Stimulated activated CD8-positive, alpha-beta memory T cell treated with anti-CD3 and anti-CD28 coated beads, Interleukin-2, amount 100 ng/mL, for 48 hours (primary cell): ENCODE results near the gene SPATC1L.
"Not testable (repeated sequence)": the region's sequence is repeated elsewhere in the genome, so short reads cannot be mapped to it uniquely, and the experiment has no call there.

Experiments
- DNase-seq, 2 donors: peaks; one replicate each; pipeline ENCODE4 v3.0.0-alpha.2; 2020; ENCODE audit warnings: low read depth in 2 of 2

Gene SPATC1L

DNA sequence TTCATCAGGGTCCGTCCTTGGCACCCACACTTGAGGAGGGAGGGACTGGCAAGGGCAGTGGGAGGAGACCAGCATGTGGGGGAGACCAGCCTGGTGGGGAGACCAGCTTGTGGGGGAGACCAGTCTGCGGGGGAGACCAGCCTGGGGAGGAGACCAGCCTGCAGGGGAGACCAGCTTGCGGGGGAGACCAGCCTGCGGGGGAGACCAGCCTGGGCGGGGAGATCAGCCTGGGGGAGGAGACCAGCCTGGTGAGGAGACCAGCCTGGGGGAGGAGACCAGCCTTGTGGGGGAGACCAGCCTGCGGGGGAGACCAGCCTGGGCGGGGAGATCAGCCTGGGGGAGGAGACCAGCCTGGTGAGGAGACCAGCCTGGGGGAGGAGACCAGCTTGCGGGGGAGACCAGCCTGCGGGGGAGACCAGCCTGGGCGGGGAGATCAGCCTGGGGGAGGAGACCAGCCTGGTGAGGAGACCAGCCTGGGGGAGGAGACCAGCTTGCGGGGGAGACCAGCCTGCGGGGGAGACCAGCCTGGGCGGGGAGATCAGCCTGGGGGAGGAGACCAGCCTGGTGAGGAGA, 836 bp downstream of the SPATC1L start:
- not testable (repeated sequence) for DNase-seq

DNA sequence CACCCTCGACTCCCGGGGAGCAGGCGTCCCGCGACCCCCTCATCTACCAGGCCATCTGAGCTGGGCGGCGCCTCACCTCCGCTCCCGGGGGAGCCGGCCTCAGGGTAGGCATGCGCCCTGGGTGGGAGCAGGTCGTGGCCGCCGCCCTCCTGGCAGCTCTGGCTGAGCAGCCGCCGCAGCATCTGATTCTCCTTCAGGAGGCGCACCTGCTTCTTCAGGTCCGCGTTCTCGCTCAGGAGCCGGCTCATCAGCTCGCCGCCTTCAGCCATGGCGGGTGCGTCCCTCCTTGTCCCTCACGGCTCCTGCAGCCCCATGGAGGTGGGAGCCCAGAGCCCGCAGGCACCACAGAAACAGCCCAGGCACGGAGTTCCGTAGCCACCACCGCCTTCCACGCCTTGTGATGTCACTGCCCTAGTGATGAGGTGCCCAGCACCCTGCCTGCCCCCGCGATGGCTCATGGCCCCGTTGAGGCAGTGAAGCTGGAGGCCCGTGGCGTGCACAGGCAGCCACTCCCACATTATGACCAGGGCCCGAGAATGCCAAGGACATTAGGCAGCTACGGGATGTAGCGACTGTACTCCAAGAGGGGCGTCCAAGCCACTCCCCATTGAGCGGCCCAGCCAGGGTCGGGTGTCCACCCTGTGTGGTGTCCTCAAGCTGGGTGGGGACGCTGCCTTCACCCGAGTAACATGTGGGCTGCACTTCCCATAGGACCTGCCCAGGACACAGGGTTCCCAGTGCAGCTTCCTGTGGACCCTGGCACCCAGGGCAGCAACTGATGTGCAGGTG, 1.5 kb downstream of the SPATC1L start:
- no peak for DNase-seq

DNA sequence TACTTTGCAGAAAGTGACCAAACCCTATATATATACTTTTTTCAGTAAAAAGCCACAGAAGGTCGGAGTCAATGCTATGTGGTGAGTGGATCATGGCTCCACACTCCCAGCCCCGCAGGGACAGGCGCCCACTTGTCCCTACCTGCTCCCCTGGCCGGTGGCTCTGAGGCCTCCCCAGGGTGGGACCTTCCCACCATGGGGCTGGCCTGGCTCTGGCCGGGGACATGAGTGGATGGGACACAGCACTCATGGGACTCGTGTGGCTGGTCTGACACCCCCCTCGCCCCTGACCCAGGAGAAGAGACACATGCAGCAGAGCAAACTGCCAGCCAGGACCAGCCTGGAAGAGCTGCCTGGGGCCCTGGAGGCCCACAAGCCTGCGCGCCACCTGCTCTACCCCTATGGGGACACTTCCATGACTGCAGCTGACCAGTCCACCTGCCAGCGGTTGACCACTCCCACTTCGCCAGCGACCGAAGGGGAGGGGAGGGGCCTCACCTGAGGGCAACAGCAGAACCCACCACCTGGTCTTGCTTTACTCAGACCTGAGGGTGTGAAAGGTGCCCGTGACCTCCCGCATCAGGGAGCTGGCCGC, 2.2 kb downstream of the SPATC1L start:
- DNase-seq: no peak

DNA sequence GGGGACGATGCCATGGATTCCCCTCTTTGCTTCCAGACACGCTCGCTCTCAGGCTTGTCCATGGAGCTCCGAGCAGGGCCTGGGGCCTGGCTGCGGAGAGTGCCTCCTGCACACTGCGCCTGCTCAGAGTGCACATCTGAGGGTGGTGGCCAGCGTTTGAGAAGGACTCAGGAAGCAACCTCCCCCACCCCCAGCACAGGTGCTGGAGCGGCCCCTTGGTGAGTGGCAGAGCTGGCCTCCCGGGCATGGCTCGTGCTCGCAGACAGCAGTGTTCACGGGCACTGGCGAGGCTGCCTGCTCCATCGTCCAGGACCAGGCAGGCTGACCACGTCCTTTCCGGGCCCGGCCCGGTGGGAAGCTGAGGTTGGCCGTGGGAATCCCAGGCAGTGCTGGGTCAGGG, 2.8 kb downstream of the SPATC1L start:
- no peak for DNase-seq

DNA sequence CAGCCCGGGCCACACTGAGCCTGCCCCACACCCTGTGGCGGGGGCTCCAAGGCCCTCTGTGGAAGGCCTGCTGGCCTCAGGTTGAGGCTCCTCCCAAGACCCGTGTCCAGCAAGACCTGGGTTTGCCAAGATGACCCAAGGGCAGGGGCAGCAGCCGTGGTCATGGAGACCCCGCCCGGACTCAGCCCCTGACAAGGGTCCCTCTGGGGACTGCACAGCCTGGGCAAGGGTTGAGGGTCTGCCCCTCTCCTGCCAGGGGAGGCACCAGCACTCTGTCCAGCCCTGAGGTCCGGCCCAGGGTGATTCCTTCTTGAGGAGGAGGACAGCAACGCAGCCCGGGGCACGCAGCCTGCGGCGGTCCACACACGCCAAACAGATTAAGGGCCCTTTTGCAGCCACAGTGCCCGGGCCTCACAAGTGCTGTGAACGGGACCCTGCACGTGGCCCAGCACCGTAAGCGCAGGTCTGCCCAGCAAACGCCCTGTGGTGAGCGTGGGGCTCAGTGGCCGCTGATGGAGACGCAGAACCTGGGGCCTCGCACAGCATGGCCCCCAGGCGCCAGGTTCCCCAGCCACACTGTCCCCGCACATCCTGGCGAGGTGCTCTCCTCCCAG, 3.4 kb downstream of the SPATC1L start:
- no peak for DNase-seq

DNA sequence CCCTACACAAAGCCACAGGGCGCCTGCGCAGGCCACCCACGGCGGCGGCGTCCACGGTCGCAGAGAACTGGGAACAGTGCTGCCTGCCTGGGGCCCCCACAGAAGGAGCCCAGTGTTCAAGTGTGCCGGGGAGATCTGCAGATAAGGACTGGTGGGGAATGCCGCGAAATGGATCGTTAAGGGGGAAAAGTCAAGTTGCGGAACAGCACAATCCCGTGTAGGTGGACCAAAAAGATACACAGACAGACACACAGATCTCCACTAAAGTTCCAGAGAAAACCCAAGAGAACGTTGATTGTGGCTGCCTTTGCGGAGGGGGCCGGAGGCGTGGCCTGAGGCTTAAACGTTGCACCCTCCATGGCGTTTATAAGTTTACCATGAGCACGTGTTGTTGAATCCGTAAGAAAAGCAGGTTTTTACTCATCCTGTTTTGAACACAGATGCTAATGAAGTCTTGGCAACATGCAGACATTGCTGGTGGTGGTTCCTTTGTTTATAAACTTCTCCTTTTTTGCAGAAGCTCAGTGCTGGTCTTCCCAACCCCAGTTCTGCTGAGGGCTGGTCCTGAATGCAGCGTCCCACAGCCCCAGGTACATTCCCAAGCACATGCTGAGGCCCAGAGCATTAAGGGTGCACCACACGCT, 4.1 kb downstream of the SPATC1L start:
- no peak for DNase-seq

DNA sequence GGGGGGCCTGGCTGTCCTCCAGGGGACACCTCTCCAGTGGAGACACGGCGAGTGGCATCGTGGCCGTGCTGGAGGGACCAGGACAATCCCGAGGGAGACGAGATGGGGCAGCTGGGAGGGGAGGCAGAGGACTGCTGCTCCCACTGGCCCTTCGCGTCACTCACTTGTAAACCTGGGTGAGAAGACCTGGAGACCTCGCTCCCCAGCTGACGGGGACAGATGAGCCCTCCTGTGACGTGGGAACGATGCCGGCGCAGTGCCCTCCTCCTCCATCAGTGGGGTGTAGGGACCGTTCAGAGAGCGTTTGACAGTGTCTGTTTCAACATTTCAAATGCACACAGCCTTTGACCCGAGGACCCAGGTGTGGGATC, 4.6 kb downstream of the SPATC1L start:
- DNase-seq: no peak

DNA sequence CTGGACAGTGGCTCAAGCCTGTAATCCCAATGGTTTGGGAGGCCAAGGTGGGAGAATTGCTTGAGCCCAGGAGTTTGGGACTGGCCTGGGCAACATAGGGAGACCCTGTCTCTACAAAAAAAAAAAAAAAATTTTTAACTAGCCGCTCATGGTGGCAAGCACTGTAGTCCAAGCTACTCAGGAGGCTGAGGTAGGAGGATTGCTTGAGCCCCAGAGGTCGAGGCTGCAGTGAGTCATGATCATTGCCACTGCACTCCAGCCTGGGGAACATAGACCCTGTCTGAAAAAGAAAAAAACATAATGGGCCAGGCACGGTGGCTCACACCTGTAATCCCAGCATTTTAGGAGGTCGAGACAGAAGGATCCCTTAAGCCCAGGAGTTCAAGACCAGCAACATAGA, 5.3 kb downstream of the SPATC1L start:
- DNase-seq: no peak

DNA sequence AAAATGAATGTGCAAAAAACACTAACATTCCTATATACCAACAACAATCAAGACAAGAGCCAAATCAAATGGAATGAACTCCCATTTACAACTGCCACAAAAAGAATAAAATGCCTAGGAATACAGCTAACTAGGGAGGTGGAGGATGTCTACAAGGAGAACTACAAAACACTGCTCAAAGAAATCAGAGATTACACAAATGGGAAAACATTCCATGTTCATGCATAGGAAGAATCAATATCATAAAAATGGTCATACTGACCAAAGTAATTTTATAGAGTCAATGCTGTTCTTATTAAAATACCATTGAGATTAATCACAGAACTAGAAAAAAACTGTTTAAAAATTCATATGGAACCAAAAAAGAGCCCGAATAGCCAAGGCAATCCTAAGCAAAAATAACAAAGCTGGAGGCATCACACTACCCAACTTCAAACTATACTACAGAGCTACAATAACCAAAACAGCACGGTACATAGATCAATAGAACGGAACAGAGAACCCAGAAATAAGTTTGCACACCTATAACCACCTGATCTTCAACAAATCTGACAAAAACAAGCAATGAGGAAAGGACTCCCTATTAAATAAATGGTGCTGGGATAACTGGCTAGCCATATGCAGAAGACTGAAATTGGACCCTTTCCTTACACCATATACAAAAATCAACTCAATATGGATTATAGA, 7.7 kb downstream of the SPATC1L start:
- not testable (repeated sequence) for DNase-seq

DNA sequence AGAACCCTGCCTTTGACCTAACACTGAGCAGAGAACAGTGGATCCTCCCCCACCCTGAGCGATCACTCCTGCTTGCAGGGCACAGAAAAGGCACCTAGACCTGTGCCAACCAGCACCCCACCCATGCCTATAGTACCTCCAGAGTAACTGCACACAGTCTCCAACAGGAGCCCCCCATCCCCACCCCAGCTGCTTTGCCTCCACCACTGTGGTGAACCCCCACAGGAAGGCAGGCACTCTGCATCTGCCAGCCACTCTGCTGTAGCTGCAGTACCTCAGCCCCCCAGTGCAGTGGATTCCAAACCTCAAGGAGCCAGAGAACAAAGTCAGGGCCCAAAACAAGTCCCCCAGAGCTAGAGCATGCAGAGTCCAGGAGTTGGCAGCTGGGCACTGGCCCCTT, 10.7 kb downstream of the SPATC1L start:
- DNase-seq: no peak

DNA sequence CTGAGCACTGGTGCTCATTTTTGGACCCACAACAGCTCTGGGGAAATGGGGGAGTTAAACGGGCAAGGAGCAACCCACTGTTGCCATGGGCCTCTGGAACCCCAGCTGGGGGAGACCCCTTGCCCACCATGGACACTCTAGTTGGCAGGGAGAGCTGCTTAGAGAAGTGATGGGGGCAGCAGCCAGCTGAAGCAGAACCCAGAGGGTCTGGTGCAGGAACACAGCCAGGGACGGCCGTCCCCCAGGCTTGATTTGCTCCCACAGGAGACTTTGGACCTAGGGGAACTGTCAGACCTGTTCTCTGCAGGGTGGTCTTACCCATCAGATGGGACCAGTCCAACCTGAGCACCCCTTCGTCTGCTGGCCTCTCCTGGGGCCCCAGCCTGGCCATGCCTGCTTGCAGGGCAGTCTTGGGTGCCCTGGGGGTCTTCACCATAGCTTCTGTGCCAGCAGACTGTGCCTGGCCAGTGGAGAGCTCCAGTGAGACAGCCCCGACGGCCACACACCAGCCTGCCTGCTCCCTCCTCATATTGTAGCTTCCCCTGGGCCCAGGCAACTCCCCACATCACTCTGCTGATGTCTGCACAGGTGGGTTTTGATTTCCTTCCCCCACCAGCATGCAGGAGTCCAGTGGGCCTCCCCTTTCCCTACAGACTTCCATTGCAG, 11.3 kb downstream of the SPATC1L start:
- DNase-seq: no peak

DNA sequence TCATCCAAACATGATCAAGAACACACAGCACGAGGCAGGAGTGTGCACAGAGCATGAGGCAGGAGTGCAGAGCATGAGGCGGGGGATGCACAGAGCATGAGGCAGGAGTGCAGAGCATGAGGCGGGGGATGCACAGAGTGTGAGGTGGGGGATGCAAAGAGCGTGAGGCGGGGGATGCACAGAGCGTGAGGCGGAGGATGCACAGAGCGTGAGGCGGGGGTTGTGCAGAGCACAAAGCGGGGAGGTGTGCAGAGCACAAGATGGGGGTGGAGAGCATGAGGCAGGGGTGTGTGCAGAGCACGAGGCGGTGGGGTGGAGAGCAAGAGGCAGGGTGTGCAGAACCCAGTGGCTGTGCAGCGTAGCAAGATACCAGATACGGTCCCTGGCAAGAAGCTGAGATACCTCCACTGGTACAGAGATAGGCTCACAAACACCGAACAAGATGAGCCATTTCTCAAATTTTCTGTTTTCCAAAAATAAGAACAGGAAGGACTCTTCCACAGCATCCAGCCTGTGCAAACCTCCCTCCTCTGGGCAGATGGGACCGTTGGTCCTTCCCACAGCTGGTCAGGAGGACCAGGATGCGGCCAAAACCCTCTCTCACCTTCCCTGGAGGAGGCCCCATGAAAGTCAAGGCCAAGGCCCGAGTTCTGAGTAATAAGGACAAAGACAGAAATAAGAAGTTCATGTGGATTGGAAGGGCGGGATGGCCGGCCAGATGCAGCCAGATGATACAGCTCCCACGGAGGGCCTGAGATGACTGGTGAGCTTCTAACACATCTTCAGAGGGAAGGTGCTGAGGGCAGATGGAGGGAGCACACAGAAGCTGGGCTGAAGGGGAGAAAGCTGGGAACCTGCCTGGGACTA, 12.0 kb downstream of the SPATC1L start:
- DNase-seq: no peak

DNA sequence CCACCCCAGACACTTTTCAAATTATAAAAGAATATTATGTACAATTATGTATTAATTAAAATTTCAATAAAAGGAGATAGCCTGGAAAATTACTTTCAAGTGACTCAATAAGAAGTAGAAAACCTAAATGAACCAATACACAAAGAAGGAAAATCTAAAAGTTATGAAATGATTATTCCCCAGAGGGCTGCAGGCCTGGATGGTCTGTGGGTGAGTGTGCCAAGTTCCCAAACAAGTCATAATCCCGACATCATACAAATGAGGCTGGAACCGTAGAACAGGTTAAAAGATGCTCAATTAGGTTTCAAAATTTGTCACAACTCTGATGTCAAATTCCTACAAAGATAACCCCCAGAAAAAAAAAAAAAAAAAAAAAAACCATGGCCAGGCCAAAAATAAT, 12.7 kb downstream of the SPATC1L start:
- no peak for DNase-seq

DNA sequence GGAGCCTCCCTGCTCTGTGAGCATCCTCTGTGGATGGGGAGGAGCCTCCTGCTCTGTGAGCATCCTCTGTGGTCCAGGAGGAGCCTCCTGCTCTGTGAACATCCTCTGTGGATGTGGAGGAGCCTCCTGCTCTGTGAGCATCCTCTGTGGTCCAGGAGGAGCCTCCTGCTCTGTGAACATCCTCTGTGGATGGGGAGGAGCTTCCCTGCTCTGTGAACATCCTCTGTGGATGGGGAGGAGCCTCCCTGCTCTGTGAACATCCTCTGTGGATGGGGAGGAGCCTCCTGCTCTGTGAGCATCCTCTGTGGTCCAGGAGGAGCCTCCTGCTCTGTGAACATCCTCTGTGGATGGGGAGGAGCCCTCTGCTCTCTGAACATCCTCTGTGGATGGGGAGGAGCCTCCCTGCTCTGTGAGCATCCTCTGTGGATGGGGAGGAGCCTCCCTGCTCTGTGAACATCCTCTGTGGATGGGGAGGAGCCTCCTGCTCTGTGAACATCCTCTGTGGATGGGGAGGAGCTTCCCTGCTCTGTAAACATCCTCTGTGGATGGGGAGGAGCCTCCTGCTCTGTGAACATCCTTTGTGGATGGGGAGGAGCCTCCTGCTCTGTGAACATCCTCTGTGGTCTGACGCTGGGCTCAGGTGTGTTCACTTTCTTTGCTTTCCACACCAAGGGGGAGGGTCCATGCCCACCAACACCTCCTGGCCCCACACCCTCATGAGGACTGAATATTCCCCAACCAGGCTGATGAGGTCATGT, 13.6 kb downstream of the SPATC1L start:
- not testable (repeated sequence) for DNase-seq

DNA sequence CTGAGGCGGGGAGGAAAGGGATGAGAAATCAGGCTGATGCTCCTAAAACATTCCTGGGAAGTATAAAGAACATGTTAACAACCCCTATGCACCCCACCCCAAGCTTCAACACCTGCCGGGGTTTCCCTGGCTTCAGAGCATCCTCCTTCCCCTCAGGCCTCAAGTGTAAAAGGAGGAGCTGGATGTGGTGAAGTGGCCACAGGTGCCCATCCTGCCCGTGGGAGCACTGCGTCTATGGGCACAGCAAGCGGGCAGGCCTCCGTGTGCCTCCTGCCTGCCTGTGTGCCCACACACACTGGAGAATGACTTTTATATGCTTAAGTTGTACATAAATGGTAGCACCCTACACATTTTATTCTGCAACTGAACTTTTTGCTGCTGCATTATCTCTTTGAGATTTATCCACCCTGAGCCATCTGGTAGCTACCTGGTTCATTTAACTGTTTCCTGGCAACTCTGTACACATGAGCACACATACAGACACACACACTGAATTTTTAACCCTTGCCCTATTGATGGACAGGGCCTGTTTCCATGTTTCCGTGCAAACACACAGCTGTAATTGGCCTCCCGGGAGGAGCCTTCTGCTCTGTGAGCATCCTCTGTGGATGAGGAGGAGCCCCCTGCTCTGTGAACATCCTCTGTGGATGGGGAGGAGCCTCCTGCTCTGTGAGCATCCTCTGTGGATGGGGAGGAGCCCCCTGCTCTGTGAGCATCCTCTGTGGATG, 15.4 kb downstream of the SPATC1L start:
- no peak for DNase-seq

DNA sequence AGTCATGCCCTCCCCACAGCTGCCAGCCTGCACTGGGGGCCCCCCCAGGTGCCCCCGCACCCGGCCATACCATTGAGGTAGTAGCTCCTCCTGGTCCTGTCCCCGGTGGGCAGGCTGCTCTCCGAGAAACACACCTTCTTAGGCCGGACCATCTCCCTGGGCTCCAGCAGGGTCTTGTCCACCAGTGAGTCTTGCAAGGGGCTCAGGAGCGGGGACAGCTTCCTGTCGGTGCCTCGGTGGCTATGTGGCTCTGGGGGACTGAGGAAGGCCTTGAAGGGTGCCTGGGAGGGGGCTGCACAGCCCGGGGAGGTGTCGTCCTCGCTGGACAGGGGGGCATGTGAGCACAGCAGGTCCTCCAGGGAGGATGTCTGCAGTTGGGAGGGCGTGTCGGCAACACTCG, 16.0 kb downstream of the SPATC1L start:
- no peak for DNase-seq

DNA sequence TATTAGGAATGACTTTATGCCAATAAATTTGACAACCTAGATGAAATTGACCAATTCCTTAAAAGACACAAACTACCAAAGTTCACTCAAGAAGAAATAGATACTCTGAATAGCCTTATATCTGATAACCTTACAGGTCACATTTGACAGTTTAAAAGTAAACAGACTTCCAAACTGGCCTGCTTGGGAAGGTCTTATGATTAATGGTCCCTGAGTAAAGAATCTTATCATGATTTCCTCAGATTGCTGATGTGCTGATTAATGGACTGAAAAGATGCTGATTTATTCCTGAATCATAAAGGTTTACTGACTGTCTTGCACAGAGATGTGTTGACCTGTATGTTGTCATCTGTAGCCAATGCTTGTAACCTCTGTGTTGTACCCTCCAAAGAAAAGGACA, 19.2 kb downstream of the SPATC1L start:
- DNase-seq: no peak

DNA sequence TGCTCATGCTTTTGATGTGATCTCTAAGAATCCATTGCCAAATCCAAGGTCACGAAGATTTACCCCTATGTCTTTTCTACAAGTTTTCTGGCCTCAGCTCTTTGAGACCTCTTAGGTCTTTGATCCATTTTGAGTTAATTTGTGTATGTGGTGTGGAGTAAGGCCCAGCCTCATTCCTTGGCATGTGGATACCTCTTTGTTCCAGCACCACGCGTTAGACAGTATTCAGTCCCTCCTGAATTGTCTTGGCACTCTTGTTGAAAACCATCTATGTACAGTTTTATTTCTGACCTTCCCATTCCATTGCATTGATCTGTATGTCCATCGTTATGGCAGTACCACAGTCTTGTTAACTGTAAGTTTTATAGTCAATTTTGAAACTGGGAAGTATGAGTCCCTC, 20.9 kb downstream of the SPATC1L start:
- no peak for DNase-seq
